K562 (cell line): ENCODE results near the gene CFD. TPM values are rescaled to one million over a fixed set of nuclear protein-coding genes. Genes with fewer than 3 reads are reported as not detected.
A peak's percentile ranks its signal among the peaks of the same experiment; 100 is the strongest.

Experiments
- CAMTA2 ChIP-seq: fragments of 250-450 bp; sonication (Bioruptor Pico); conservative IDR thresholded peaks from 2 replicates; pipeline ENCODE4 v1.5.1; 2022
- HIVEP1 ChIP-seq: fragments of 250-450 bp; sonication (Bioruptor Pico); IDR thresholded peaks from 2 replicates; pipeline ENCODE4 v1.4.0; 2020; ENCODE audit warnings: mild to moderate bottlenecking
- JUND ChIP-seq, 2 experiments: IDR thresholded peaks; 2 replicates in 1 of 2; 3 replicates in 1 of 2; pipeline ENCODE4 v1.6.1; 2011; ENCODE audit warnings: borderline replicate concordance in 2 of 2, low read depth in 2 of 2, low read length in 2 of 2, improper control_type of control experiment in 1 of 2, missing biosample characterization in 1 of 2, missing genetic modification characterization in 1 of 2, missing genetic modification reagents in 1 of 2
- MCM2 ChIP-seq: fragments of 450-650 bp; IDR thresholded peaks from 2 replicates; pipeline ENCODE4 v1.6.1; 2017; ENCODE audit warnings: low read depth, mild to moderate bottlenecking
- MXI1 ChIP-seq: IDR thresholded peaks from 2 replicates; pipeline ENCODE4 v1.6.1; 2011; ENCODE audit warnings: low read depth, mild to moderate bottlenecking, improper control_type of control experiment, low read length
- MYC ChIP-seq, 2 experiments: fragments of 250-450 bp in 1 of 2; sonication (Bioruptor Pico) in 1 of 2; IDR thresholded peaks; 2 replicates each; pipeline versions ENCODE4 v1.5.1 to v1.6.1; 2012 to 2021; ENCODE audit warnings: low read depth in 2 of 2, borderline replicate concordance in 1 of 2, improper control_type of control experiment in 1 of 2, low read length in 1 of 2, mild to moderate bottlenecking in 1 of 2, moderate library complexity in 1 of 2
- POLR2B ChIP-seq: fragments of 450-650 bp; IDR thresholded peaks from 2 replicates; pipeline ENCODE4 v1.6.1; 2018; ENCODE audit warnings: low read depth; ENCODE audit not compliant: partially characterized antibody
- RBFOX2 ChIP-seq: fragments of 200-400 bp; formaldehyde crosslinking; IDR thresholded peaks from 2 replicates; pipeline ENCODE4 v1.6.1; 2017; ENCODE audit warnings: low read depth, mild to moderate bottlenecking, low read length, moderate library complexity
- SMARCB1 ChIP-seq: IDR thresholded peaks from 2 replicates; pipeline ENCODE4 v1.6.1; 2011; ENCODE audit warnings: improper control_type of control experiment, low read depth; ENCODE audit not compliant: insufficient read length
- SUPT5H ChIP-seq: fragments of 450-650 bp; IDR thresholded peaks from 2 replicates; pipeline ENCODE4 v1.6.1; 2016
- TEAD4 ChIP-seq, 2 experiments: sonication (generic) in 1 of 2; formaldehyde crosslinking in 1 of 2; IDR thresholded peaks; 2 replicates each; pipeline versions ENCODE4 v1.6.1 to v1.8.0; 2012 to 2022; ENCODE audit warnings: borderline replicate concordance in 1 of 2, inconsistent platforms in 1 of 2, low read length in 1 of 2, mild to moderate bottlenecking in 1 of 2, missing genetic modification reagents in 1 of 2
- TRIM28 ChIP-seq: fragments of 450-650 bp; IDR thresholded peaks from 2 replicates; pipeline ENCODE4 v1.6.1; 2017
- U2AF2 ChIP-seq: fragments of 200-400 bp; formaldehyde crosslinking; optimal IDR thresholded peaks from 2 replicates; pipeline ENCODE3; 2017; ENCODE audit warnings: low read depth, mild to moderate bottlenecking, low read length
- ZFP30 ChIP-seq: fragments of 250-450 bp; sonication (Bioruptor Pico); IDR thresholded peaks from 2 replicates; pipeline ENCODE4 v1.8.0; 2022; ENCODE audit warnings: moderate library complexity, mild to moderate bottlenecking, inconsistent platforms, borderline replicate concordance
- ZNF77 ChIP-seq: fragments of 250-450 bp; sonication (Bioruptor Pico); IDR thresholded peaks from 2 replicates; pipeline ENCODE4 v1.5.0; 2020
- polyA plus RNA-seq, 8 experiments: library from polyadenylated mRNA; depleted of rRNA in 4 of 8; stranded (reverse) in 5 of 8; unstranded in 3 of 8; fragments of >200 nt; fragmentation: Nextera tagmentation in 2 of 8; fragmentation: Illumina TruSeq in 1 of 8; extraction: Ambion mirVana in 2 of 8; extraction: Trizol in 1 of 8; gene quantifications; 2 replicates each; pipeline versions ENCODE4 v1.2.1 to v1.2.3, GENCODE V29; 2011 to 2014; ENCODE audit warnings: inconsistent platforms in 1 of 8, missing spikeins in 1 of 8
- total RNA-seq, 7 experiments: library from RNA; depleted of rRNA in 6 of 7; stranded (reverse); fragments of >200 nt in 6 of 7; fragmentation: Illumina TruSeq in 2 of 7; extraction: Trizol in 2 of 7; gene quantifications; 2 replicates each; pipeline versions ENCODE4 v1.2.1 to v1.2.3, GENCODE V29; 2011 to 2021; ENCODE audit warnings: low replicate concordance in 1 of 7
- TF ChIP-seq, protein P1 (sequence below), 2 experiments: fragments of 450-650 bp; conservative IDR thresholded peaks; 2 replicates each; pipeline ENCODE4 v1.6.1; 2017; ENCODE audit warnings: mild to moderate bottlenecking in 2 of 2, moderate library complexity in 2 of 2
- TF ChIP-seq, protein P2 (sequence below): sonication (generic); IDR thresholded peaks from 2 replicates; pipeline ENCODE4 v1.6.1; 2016
- TF ChIP-seq, protein P3 (sequence below): fragments of 450-650 bp; formaldehyde crosslinking; IDR thresholded peaks from 2 replicates; pipeline ENCODE4 v1.4.0; 2022; ENCODE audit warnings: missing genetic modification characterization
- TF ChIP-seq, protein P4 (sequence below): fragments of 450-650 bp; formaldehyde crosslinking; IDR thresholded peaks from 2 replicates; pipeline ENCODE4 v1.4.0; 2022; ENCODE audit warnings: missing genetic modification characterization
- TF ChIP-seq, protein P5 (sequence below): fragments of 200-800 bp; sonication (Bioruptor generic); IDR thresholded peaks from 2 replicates; pipeline ENCODE4 v1.6.1; 2017; ENCODE audit warnings: missing genetic modification characterization, missing compliant biosample characterization

Gene CFD
- total and polyA plus RNA-seq, 9 of the 15 experiments (the other 6 are each of a cell fraction or from before 2014, with no cell fraction given): 0.52 to 59.4 (median 7.6) TPM

DNA sequence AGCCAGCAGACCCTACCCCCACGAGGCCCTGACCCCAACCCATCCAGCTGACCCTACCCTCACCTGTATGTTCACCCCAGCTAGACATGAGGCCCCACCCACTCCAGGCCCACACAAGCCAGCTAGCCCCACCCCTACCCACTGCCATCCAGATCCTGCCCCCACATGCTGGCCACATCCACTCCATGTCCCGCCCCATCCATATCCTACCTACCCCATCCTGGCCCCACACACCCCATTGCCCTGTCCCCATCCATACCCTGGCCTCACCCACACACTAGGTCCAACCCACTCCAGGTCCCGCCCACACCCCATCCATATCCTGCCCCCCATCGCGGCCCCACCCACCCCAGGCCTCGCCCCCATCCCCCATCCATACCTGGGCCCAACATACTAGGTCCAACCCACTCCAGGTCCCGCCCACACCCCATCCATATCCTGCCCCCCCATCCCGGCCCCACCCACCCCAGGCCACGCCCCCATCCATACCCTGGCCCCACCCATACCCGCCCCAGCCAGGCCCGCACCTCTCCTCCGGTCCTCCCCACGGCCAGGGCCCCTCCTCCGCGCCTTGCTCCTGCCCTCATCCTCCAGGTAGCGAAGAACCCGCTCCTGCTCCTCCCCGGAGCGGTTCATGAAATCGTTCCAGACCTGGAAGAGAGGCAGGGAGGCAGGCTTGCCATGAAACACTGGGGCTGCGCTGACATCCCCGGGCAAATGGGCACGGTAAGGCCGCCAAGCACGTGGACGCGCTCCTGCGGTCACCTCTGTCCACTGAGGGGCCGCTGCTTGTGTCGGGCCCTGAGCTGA, 41.0 kb downstream of the CFD start (continued):
- no peak for TF ChIP-seq SMARCB1
- TF ChIP-seq, protein P1, sequence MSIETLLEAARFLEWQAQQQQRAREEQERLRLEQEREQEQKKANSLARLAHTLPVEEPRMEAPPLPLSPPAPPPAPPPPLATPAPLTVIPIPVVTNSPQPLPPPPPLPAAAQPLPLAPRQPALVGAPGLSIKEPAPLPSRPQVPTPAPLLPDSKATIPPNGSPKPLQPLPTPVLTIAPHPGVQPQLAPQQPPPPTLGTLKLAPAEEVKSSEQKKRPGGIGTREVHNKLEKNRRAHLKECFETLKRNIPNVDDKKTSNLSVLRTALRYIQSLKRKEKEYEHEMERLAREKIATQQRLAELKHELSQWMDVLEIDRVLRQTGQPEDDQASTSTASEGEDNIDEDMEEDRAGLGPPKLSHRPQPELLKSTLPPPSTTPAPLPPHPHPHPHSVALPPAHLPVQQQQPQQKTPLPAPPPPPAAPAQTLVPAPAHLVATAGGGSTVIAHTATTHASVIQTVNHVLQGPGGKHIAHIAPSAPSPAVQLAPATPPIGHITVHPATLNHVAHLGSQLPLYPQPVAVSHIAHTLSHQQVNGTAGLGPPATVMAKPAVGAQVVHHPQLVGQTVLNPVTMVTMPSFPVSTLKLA (conservative IDR thresholded peaks at IDR 0.05): peak; percentile 86 to 94
- TF ChIP-seq, protein P2, sequence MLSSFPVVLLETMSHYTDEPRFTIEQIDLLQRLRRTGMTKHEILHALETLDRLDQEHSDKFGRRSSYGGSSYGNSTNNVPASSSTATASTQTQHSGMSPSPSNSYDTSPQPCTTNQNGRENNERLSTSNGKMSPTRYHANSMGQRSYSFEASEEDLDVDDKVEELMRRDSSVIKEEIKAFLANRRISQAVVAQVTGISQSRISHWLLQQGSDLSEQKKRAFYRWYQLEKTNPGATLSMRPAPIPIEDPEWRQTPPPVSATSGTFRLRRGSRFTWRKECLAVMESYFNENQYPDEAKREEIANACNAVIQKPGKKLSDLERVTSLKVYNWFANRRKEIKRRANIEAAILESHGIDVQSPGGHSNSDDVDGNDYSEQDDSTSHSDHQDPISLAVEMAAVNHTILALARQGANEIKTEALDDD: no peak
- TF ChIP-seq, protein P3, sequence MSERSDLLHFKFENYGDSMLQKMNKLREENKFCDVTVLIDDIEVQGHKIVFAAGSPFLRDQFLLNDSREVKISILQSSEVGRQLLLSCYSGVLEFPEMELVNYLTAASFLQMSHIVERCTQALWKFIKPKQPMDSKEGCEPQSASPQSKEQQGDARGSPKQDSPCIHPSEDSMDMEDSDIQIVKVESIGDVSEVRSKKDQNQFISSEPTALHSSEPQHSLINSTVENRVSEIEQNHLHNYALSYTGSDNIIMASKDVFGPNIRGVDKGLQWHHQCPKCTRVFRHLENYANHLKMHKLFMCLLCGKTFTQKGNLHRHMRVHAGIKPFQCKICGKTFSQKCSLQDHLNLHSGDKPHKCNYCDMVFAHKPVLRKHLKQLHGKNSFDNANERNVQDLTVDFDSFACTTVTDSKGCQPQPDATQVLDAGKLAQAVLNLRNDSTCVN (CRISPR knock-in tag): peak; percentile 75
- TF ChIP-seq, protein P4, sequence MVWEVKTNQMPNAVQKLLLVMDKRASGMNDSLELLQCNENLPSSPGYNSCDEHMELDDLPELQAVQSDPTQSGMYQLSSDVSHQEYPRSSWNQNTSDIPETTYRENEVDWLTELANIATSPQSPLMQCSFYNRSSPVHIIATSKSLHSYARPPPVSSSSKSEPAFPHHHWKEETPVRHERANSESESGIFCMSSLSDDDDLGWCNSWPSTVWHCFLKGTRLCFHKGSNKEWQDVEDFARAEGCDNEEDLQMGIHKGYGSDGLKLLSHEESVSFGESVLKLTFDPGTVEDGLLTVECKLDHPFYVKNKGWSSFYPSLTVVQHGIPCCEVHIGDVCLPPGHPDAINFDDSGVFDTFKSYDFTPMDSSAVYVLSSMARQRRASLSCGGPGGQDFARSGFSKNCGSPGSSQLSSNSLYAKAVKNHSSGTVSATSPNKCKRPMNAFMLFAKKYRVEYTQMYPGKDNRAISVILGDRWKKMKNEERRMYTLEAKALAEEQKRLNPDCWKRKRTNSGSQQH (CRISPR knock-in tag): peak; percentile 83; the same call in 1 of the 2 replicates
- TF ChIP-seq SUPT5H: peak; percentile 53
- TF ChIP-seq HIVEP1 (CRISPR knock-in tag): no peak
- TF ChIP-seq JUND (IDR thresholded peaks at IDR 0.05; ENCODE audit: borderline replicate concordance, low read depth, low read length): no peak
- TF ChIP-seq JUND (tag; IDR thresholded peaks at IDR 0.05; ENCODE audit: borderline replicate concordance, low read depth, low read length): no peak
- 0 out of 2 replicates have a peak, but pooled peaks have one; percentile 51 for TF ChIP-seq MXI1
- no peak for TF ChIP-seq ZNF77 (CRISPR knock-in tag)
- TF ChIP-seq TEAD4 (IDR thresholded peaks at IDR 0.05; ENCODE audit: low read length): 0 out of 2 replicates have a peak, but pooled peaks have one; percentile 14
- no peak for TF ChIP-seq TEAD4 (CRISPR knock-in tag; IDR thresholded peaks at IDR 0.05; ENCODE audit: borderline replicate concordance)
- peak; percentile 65 for TF ChIP-seq POLR2B
- TF ChIP-seq RBFOX2: peak; percentile 55
- TF ChIP-seq MYC (IDR thresholded peaks at IDR 0.05; ENCODE audit: low read depth, low read length): peak; percentile 44
- no peak for TF ChIP-seq MYC (CRISPR knock-in tag; IDR thresholded peaks at IDR 0.05; ENCODE audit: borderline replicate concordance, low read depth)
- no peak for TF ChIP-seq ZFP30 (CRISPR knock-in tag)
- TF ChIP-seq U2AF2: no peak
- TF ChIP-seq, protein P5, sequence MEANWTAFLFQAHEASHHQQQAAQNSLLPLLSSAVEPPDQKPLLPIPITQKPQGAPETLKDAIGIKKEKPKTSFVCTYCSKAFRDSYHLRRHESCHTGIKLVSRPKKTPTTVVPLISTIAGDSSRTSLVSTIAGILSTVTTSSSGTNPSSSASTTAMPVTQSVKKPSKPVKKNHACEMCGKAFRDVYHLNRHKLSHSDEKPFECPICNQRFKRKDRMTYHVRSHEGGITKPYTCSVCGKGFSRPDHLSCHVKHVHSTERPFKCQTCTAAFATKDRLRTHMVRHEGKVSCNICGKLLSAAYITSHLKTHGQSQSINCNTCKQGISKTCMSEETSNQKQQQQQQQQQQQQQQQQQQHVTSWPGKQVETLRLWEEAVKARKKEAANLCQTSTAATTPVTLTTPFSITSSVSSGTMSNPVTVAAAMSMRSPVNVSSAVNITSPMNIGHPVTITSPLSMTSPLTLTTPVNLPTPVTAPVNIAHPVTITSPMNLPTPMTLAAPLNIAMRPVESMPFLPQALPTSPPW (CRISPR knock-in tag): peak; percentile 95
- TF ChIP-seq MCM2: peak; percentile 75; the same call in 1 of the 2 replicates
- TF ChIP-seq CAMTA2 (CRISPR knock-in tag): no peak
- TF ChIP-seq TRIM28: no peak
